ENCODE results near the gene SMARCA2.

DNA sequence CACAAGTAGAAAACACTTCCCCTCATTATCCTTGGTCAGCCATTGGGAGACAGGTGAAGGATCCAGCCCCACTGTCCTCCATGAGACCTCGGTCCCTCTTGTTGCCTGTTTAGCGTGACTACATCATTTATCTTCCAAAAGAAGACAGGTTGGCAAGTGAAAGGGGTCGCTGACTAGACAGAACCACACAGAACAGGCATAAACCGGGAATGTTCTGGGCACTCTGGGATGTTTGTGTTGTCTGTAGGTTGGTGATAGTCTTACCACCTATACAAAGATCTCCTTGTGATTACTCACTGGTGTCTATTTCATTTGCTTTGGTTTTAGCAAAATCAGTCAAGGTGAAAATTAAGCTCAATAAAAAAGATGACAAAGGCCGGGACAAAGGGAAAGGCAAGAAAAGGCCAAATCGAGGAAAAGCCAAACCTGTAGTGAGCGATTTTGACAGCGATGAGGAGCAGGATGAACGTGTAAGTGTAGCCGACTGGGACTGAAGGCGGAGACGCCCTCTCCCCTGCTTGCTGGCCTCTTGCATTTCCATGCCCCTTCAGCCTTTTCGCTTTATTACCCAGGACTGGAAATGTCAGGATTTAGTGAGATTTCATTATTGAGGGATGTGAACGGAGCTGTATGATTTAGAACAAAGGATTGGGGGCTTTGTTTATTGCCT, 175.9 kb downstream of the SMARCA2 start:
- TF ChIP-seq SP1 (IDR thresholded peaks at IDR 0.05) (no peak), FOXM1 (IDR thresholded peaks at IDR 0.05; ENCODE audit: borderline replicate concordance) (no peak), SUZ12 (IDR thresholded peaks at IDR 0.05) (no peak), TARDBP (IDR thresholded peaks at IDR 0.05) (no peak), FOXA1 (IDR thresholded peaks at IDR 0.05) (no peak), BHLHE40 (IDR thresholded peaks at IDR 0.05; ENCODE audit: borderline replicate concordance) (no peak), FOXK2 (IDR thresholded peaks at IDR 0.05) (no peak), L3MBTL2 (conservative IDR thresholded peaks at IDR 0.05) (no peak)
- TF ChIP-seq, protein P1, sequence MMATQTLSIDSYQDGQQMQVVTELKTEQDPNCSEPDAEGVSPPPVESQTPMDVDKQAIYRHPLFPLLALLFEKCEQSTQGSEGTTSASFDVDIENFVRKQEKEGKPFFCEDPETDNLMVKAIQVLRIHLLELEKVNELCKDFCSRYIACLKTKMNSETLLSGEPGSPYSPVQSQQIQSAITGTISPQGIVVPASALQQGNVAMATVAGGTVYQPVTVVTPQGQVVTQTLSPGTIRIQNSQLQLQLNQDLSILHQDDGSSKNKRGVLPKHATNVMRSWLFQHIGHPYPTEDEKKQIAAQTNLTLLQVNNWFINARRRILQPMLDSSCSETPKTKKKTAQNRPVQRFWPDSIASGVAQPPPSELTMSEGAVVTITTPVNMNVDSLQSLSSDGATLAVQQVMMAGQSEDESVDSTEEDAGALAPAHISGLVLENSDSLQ (IDR thresholded peaks at IDR 0.05): no peak

Measured in HEK293T (cell line).